ENCODE data around the gene P3R3URF. TPM values are rescaled to one million over a fixed set of nuclear protein-coding genes. Genes with fewer than 3 reads are reported as not detected.

P3R3URF gene
- total and polyA plus RNA-seq, 2 donors (not counting 3 experiments of a cell fraction or from before 2014, with no cell fraction given) = not detected

DNA sequence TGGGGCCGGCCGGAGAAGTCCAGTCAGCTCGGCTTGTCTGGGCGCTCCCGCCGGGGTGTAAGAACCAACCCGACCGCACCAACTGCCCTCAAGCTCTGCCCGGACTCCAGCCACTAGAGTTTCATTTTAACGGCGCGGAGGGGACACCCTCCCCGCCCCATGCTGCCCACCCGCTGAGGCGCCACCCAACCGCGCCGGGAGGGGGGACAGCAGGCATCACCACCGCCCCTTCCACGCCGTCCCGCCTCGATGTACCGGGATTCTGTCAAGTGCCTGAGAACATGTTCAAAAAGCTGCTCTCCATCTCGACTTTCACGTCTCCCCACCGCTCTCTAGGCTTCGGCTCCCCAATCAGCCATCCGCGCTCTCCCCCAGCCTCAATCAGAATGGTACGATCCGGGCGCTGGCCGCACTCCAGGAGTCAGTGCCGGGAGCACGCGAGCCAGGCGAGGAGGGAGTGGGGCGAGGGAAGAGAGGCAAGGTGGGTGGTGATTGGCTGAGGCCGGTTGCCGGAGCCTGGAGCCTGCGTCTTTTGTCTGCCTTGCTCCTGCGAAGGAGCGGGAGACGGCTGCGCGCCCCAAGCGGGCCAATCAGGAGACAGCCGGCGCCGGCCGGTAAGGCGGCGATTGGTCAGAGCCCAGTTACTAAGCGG lies 43.6 kb downstream of the P3R3URF start, which contains the start of gene PIK3R3:
Gene PIK3R3 (minus strand): TSS at position 101 of the 652 bp plus-strand sequence. CDS start 677 bp downstream, outside the sequence.
- no peak for TF ChIP-seq GATA2 (IDR thresholded peaks at IDR 0.05; ENCODE audit: insufficient read depth, insufficient read length, low read depth, low read length)
- peak; percentile 89 for TF ChIP-seq MYC (IDR thresholded peaks at IDR 0.05; ENCODE audit: low read depth, low read length)
- TF ChIP-seq, protein P1, sequence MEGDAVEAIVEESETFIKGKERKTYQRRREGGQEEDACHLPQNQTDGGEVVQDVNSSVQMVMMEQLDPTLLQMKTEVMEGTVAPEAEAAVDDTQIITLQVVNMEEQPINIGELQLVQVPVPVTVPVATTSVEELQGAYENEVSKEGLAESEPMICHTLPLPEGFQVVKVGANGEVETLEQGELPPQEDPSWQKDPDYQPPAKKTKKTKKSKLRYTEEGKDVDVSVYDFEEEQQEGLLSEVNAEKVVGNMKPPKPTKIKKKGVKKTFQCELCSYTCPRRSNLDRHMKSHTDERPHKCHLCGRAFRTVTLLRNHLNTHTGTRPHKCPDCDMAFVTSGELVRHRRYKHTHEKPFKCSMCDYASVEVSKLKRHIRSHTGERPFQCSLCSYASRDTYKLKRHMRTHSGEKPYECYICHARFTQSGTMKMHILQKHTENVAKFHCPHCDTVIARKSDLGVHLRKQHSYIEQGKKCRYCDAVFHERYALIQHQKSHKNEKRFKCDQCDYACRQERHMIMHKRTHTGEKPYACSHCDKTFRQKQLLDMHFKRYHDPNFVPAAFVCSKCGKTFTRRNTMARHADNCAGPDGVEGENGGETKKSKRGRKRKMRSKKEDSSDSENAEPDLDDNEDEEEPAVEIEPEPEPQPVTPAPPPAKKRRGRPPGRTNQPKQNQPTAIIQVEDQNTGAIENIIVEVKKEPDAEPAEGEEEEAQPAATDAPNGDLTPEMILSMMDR (IDR thresholded peaks at IDR 0.05; ENCODE audit: extremely low read depth in 1 of 2, insufficient read depth in 1 of 2, low read depth in 1 of 2, low read length in 2 of 2) = no peak
- TF ChIP-seq JUN (IDR thresholded peaks at IDR 0.05; ENCODE audit: borderline replicate concordance, insufficient read depth, insufficient read length, low read depth) = no peak
- TF ChIP-seq MAX (IDR thresholded peaks at IDR 0.05; ENCODE audit: insufficient read depth, insufficient read length) = peak; percentile 93
- no peak for TF ChIP-seq FOS (IDR thresholded peaks at IDR 0.05; ENCODE audit: borderline replicate concordance, insufficient read depth, low read length)
- peak; percentile 99 for TF ChIP-seq POLR2AphosphoS5 (IDR thresholded peaks at IDR 0.05; ENCODE audit: insufficient read depth, low read depth, low read length)
- TF ChIP-seq EZH2 (IDR thresholded peaks at IDR 0.05; ENCODE audit: borderline replicate concordance, low read depth, low read length, severe bottlenecking) = no peak
- TF ChIP-seq POLR2A (IDR thresholded peaks at IDR 0.05; ENCODE audit: low read depth, low read length) = peak; percentile 99
- BruUV-seq (replicated peaks) = no TSS peak
- peak within 1 kb of the TSS; percentile 94 for H3K9ac ChIP-seq (replicated peaks; ENCODE audit: extremely low read depth, insufficient read depth, low read length)
- peak within 1 kb of the TSS; percentile 85 for H2AFZ ChIP-seq (ENCODE audit: low read depth, low read length)
- no peaks in the 10 kb centered on the region for H4K20me1 ChIP-seq (replicated peaks; ENCODE audit: control insufficient read depth, extremely low read depth, insufficient read depth, low read length)
- H3K4me3 ChIP-seq (replicated peaks in 1 of 3; ENCODE audit: insufficient read depth in 1 of 3, low read depth in 1 of 3, low read length in 3 of 3) = peak within 1 kb of the TSS; percentile 79 to 99 (median 92)
- intact Hi-C loops (cut with micrococcal nuclease) = loop anchor here (1.0 to 5.0 kb wide), 5 partner anchors 34 to 445 kb away; partner anchors contain the start of genes GPBP1L1, LRRC41, MAST2 and TMEM69
- H3K36me3 ChIP-seq (ENCODE audit: control insufficient read depth in 2 of 2, extremely low read depth in 1 of 2, insufficient read depth in 2 of 2, low read length in 2 of 2) = no peaks in the 10 kb centered on the region
- DNase-seq (ENCODE audit: low read depth, low spot score) = peak; percentile 99
- no peaks in the 10 kb centered on the region for H3K9me3 ChIP-seq (replicated peaks; ENCODE audit: control insufficient read depth, insufficient read depth, low read length)
- H3K9me1 ChIP-seq (replicated peaks; ENCODE audit: control insufficient read depth, extremely low read depth, insufficient read depth, low read length) = no peaks in the 10 kb centered on the region
- ChIA-PET CTCF (interaction anchor here (1.0 to 2.7 kb wide), 4 partner anchors 49 to 93 kb away, joined by 3 to 9 read pairs (median 8); no protein-coding TSS in a partner anchor), POLR2A (interaction anchor here (0.6 to 1.7 kb wide), 12 partner anchors 10 to 115 kb away, joined by 3 to 9 read pairs (median 3); partner anchors contain the start of gene RAD54L)
- H3K27me3 ChIP-seq (ENCODE audit: control insufficient read depth in 2 of 2, insufficient read depth in 2 of 2, low read length in 2 of 2) = no peaks in the 10 kb centered on the region
- peaks cover 24% of the 10 kb centered on the region for H3K4me1 ChIP-seq (ENCODE audit: control insufficient read depth, extremely low read depth, insufficient read depth, low read length)
- dilution Hi-C loops (cut with MboI; ENCODE audit: extremely low pct_ligation_motif_present, low sequenced_read_pairs) = no loop called here
- H3K79me2 ChIP-seq (ENCODE audit: control insufficient read depth, insufficient read depth, low read length) = no peaks in the 10 kb centered on the region
- FAIRE-seq = peak; percentile 91
- H3K4me2 ChIP-seq (ENCODE audit: insufficient read depth, low read length) = peak within 1 kb of the TSS; percentile 94
- peak within 1 kb of the TSS; percentile 86 for H3K27ac ChIP-seq (ENCODE audit: insufficient read depth, low read depth, low read length)
